Chondrocyte (in vitro differentiated cells): ENCODE measurements around the gene TRAK1. TPM values are rescaled to one million over a fixed set of nuclear protein-coding genes. Genes with fewer than 3 reads are reported as not detected.
A peak's percentile ranks its signal among the peaks of the same experiment; 100 is the strongest.

Experiments used
- DNase-seq: peaks from one replicate; pipeline ENCODE4 v3.0.0; 2021; ENCODE audit warnings: mixed read lengths, low spot score
- H3K27ac Mint-ChIP-seq: one replicate; pipeline ENCODE4 v1.8.0; 2021; ENCODE audit warnings: mild to moderate bottlenecking, moderate library complexity, mixed read lengths; ENCODE audit not compliant: unreplicated experiment
- H3K27me3 Mint-ChIP-seq: 2 replicates; pipeline ENCODE4 v1.8.0; 2021; ENCODE audit warnings: low read depth, mixed read lengths
- H3K36me3 Mint-ChIP-seq: 2 replicates; pipeline ENCODE4 v1.8.0; 2021; ENCODE audit warnings: low read depth, mixed read lengths
- H3K4me1 Mint-ChIP-seq: 2 replicates; pipeline ENCODE4 v1.8.0; 2021; ENCODE audit warnings: low read depth, mild to moderate bottlenecking, mixed read lengths
- H3K4me3 Mint-ChIP-seq: one replicate; pipeline ENCODE4 v1.8.0; 2021; ENCODE audit warnings: mild to moderate bottlenecking, moderate library complexity, mixed read lengths; ENCODE audit not compliant: unreplicated experiment
- H3K9me3 Mint-ChIP-seq: 2 replicates; pipeline ENCODE4 v1.8.0; 2021; ENCODE audit warnings: low read depth, mixed read lengths
- CTCF ChIP-seq: fragments of 200-600 bp; sonication (generic); IDR thresholded peaks from 2 replicates; pipeline ENCODE4 v1.5.0; 2021; ENCODE audit warnings: antibody characterized with exemption, mild to moderate bottlenecking, moderate library complexity
- total RNA-seq: library from RNA; stranded (reverse); gene quantifications from 3 replicates; pipeline ENCODE4 v1.2.1, GENCODE V29; 2021

TRAK1 gene
- total RNA-seq, 1 donor from 2014 or later: 53.7 TPM

GRCh38 chr3:42148086-42148848 lies 57.1 kb downstream of the TRAK1 start:
- no peak overlapping the region for H3K4me3 Mint-ChIP-seq

GRCh38 chr3:42148982-42149432 lies 57.9 kb downstream of the TRAK1 start:
- Mint-ChIP-seq H3K27me3 (no peaks in the 10 kb centered on the region), H3K9me3 (no peaks in the 10 kb centered on the region), H3K36me3 (peaks cover 4% of the 10 kb centered on the region), H3K4me3 (no peak overlapping the region), H3K27ac (peak overlapping the region; percentile 1), H3K4me1 (peaks cover 32% of the 10 kb centered on the region)
- TF ChIP-seq CTCF: no peak
- DNase-seq: no peak

More at GRCh38 chr3:42148086-42148848, 57.1 kb downstream of the TRAK1 start:
- Mint-ChIP-seq H3K36me3 (peaks cover 4% of the 10 kb centered on the region), H3K4me1 (peaks cover 28% of the 10 kb centered on the region), H3K27me3 (no peaks in the 10 kb centered on the region), H3K9me3 (no peaks in the 10 kb centered on the region), H3K27ac (no peak overlapping the region)
- no peak for DNase-seq
- no peak for TF ChIP-seq CTCF

- peaks cover 32% of the 10 kb centered on the region for H3K4me1 Mint-ChIP-seq
- no peak overlapping the region for H3K4me3 Mint-ChIP-seq
- H3K36me3 Mint-ChIP-seq: peaks cover 4% of the 10 kb centered on the region
- TF ChIP-seq CTCF: no peak
- H3K9me3 Mint-ChIP-seq: no peaks in the 10 kb centered on the region
- H3K27ac Mint-ChIP-seq: peak overlapping the region; percentile 32
- DNase-seq: no peak
- H3K27me3 Mint-ChIP-seq: no peaks in the 10 kb centered on the region
These were observed 58.4 kb downstream of the TRAK1 start for GRCh38 chr3:42149532-42149931.

- TF ChIP-seq CTCF: no peak
- Mint-ChIP-seq H3K4me3 (no peak overlapping the region), H3K4me1 (peaks cover 32% of the 10 kb centered on the region), H3K27me3 (no peaks in the 10 kb centered on the region), H3K36me3 (peaks cover 4% of the 10 kb centered on the region), H3K9me3 (no peaks in the 10 kb centered on the region), H3K27ac (no peak overlapping the region)
- DNase-seq: no peak
These were observed 58.8 kb downstream of the TRAK1 start for GRCh38 chr3:42149975-42150374.

DNA sequence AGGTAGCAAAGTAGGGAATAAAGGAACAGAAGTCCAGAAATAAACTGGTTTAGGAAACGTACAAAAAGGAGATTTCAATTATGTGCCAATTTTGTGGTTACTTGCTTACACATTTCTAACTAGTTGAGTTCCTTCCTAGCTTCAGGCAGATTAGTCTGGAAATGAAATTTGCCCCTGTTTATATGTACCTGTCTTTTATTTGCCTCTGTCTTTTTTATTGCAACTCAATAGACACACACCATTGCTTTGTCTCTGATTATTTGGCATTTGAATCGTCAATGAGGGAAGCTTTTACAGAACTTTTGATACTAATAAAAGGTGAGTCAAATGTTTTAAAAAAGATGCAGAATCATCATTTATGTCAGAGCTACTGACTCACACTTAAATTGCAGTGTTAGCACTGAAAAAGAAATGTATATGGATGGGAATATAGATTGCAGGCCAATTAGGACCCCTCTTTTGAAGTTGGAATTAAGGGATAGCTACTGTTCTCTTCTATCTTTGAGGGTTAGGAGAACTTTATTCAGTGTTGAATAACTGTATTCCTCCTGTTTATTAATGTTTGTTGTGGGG lies 60.5 kb downstream of the TRAK1 start:
- DNase-seq: no peak
- no peak overlapping the region for H3K4me3 Mint-ChIP-seq
- H3K36me3 Mint-ChIP-seq: peaks cover 4% of the 10 kb centered on the region
- no peak for TF ChIP-seq CTCF
- no peak overlapping the region for H3K27ac Mint-ChIP-seq
- H3K27me3 Mint-ChIP-seq: no peaks in the 10 kb centered on the region
- H3K4me1 Mint-ChIP-seq: peaks cover 32% of the 10 kb centered on the region
- H3K9me3 Mint-ChIP-seq: no peaks in the 10 kb centered on the region
